Ascending aorta (tissue), 2 donors: Measurements from ENCODE around the gene PCBP3. TPM values are rescaled to one million over a fixed set of nuclear protein-coding genes. Genes with fewer than 3 reads are reported as not detected.

Experiments
- DNase-seq, 2 donors: peaks; one replicate each; pipeline ENCODE4 v3.0.0-alpha.2; 2019; ENCODE audit warnings: low spot score in 2 of 2
- H3K27ac ChIP-seq, 2 donors: fragments of 200-600 bp; sonication (generic); one replicate each; pipeline ENCODE4 v1.5.1; 2016 to 2017; ENCODE audit warnings: mild to moderate bottlenecking in 1 of 2
- H3K27me3 ChIP-seq: fragments of 200-600 bp; sonication (generic); one replicate; pipeline ENCODE4 v1.5.1; 2017
- H3K36me3 ChIP-seq, 2 donors: fragments of 200-600 bp; sonication (generic); one replicate each; pipeline ENCODE4 v1.5.1; 2016
- H3K4me1 ChIP-seq, 2 donors: fragments of 200-600 bp; sonication (generic); one replicate each; pipeline ENCODE4 v1.5.1; 2016 to 2017; ENCODE audit warnings: mild to moderate bottlenecking in 1 of 2
- H3K4me3 ChIP-seq, 2 donors: fragments of 200-600 bp; sonication (generic); one replicate each; pipeline ENCODE4 v1.5.1; 2016 to 2017; ENCODE audit warnings: mild to moderate bottlenecking in 1 of 2
- H3K9me3 ChIP-seq, 2 donors: fragments of 200-600 bp; sonication (generic); one replicate each; pipeline ENCODE4 v1.5.1; 2016
- intact Hi-C: fragments of 100-400 bp; cut with DNase I; formaldehyde crosslinking; loops from one replicate; pipeline ENCODE4 v1.15.1; 2023
- total RNA-seq: library from RNA; depleted of rRNA; stranded (reverse); fragments of >200 nt; gene quantifications from one replicate; pipeline ENCODE4 v1.1.0, GENCODE V29; 2016
- TF ChIP-seq, protein P1 (sequence below), 3 experiments: fragments of 200-600 bp in 2 of 3; fragments of 450-650 bp in 1 of 3; sonication (generic) in 2 of 3; IDR thresholded peaks; one replicate each; pipeline ENCODE4 v1.5.1; 2016 to 2019; ENCODE audit warnings: antibody characterized with exemption in 3 of 3, mild to moderate bottlenecking in 1 of 3, moderate library complexity in 1 of 3

Gene PCBP3
- total RNA-seq, 1 donor from 2014 or later, result not detected

DNA sequence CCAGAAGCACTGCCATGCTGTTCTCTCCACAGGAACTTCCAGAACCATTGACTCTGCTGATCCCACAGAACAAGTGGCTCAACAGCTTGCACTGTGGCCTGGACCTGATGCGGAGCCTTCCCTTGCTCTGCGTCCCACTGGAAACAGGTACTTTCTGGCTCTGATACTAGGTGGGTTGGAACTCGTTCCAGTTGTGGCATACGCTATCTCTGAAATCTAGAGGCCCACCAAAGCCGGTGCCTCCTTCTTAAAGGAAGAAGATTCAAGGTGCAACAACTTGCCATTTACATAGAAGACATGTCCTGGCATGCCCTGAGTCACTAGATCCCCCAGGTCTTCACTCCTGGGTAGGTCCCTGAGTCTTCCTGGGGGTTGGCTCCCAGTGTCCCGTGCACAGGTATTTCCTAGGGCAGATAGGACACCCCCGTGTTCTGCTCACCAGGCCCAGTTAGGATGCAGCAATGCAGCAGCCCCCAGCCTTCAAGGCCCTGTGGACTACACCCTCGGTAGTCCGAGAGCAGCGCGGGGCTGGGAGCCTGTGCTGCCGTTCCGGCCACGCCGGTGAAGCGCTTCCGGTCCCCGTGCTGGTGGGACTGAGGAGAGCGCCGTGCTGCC lies 10.8 kb upstream of the PCBP3 start:
- TF ChIP-seq, protein P1, sequence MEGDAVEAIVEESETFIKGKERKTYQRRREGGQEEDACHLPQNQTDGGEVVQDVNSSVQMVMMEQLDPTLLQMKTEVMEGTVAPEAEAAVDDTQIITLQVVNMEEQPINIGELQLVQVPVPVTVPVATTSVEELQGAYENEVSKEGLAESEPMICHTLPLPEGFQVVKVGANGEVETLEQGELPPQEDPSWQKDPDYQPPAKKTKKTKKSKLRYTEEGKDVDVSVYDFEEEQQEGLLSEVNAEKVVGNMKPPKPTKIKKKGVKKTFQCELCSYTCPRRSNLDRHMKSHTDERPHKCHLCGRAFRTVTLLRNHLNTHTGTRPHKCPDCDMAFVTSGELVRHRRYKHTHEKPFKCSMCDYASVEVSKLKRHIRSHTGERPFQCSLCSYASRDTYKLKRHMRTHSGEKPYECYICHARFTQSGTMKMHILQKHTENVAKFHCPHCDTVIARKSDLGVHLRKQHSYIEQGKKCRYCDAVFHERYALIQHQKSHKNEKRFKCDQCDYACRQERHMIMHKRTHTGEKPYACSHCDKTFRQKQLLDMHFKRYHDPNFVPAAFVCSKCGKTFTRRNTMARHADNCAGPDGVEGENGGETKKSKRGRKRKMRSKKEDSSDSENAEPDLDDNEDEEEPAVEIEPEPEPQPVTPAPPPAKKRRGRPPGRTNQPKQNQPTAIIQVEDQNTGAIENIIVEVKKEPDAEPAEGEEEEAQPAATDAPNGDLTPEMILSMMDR (IDR thresholded peaks at IDR 0.05), result no peak
- intact Hi-C loops, result no loop called here
- DNase-seq, result no peak

DNA sequence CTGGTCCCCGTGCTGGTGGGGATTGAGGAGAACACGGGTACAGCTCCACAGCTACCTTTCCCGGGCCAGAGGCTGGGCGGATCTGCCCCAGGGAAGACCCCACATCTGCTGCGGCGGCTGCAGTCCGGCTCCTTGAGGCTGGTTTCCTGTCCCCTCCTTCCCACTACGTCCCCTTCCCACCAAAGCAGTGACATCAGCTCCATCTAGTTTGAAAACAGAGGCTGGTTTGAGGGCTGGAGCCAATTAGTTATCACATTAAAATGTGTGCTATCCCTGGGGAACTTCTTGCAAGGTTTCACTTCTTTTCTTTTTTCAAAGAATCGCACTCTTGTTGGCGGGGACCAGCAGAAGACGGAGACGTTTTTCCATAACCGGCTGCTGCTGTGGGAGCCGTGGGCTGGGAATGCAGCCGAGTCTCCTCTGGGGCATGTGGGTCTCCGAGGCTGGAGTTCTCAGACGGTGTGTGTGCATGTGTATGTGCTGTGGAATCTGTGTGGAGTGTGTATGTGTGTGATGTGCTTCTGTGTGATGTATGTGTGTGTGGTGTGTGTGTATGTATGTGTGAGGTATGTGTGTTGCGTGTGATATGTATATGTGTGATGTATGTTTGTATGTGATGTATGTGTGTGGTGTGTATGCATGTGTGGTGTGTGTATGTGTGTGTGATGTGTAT lies 8.9 kb upstream of the PCBP3 start:
- Histone ChIP-seq H3K4me3 (peak overlapping the region in 1 of 2 donors; percentile 23), H3K4me1 (no peaks in the 10 kb centered on the region), H3K9me3 (no peaks in the 10 kb centered on the region), H3K36me3 (no peaks in the 10 kb centered on the region), H3K27me3 (no peaks in the 10 kb centered on the region), H3K27ac (no peak overlapping the region)
- TF ChIP-seq, protein P1 (IDR thresholded peaks at IDR 0.05), result no peak
- no peak for DNase-seq
- intact Hi-C loops, result no loop called here

More for the DNA sequence above, 10.8 kb upstream of the PCBP3 start:
- H3K4me3 ChIP-seq, result no peak overlapping the region
- H3K27ac ChIP-seq, result no peak overlapping the region
- H3K4me1 ChIP-seq, result no peaks in the 10 kb centered on the region
- no peaks in the 10 kb centered on the region for H3K9me3 ChIP-seq
- H3K27me3 ChIP-seq, result no peaks in the 10 kb centered on the region
- H3K36me3 ChIP-seq, result no peaks in the 10 kb centered on the region

- H3K36me3 ChIP-seq, result no peaks in the 10 kb centered on the region
- no peaks in the 10 kb centered on the region for H3K9me3 ChIP-seq
- no peak overlapping the region for H3K4me3 ChIP-seq
- no peak overlapping the region for H3K27ac ChIP-seq
- intact Hi-C loops, result no loop called here
- DNase-seq, result no peak
- no peaks in the 10 kb centered on the region for H3K27me3 ChIP-seq
- H3K4me1 ChIP-seq, result no peaks in the 10 kb centered on the region
- TF ChIP-seq, protein P1 (IDR thresholded peaks at IDR 0.05), result no peak
Measured at GRCh38 chr21:45635271-45636151, 8.0 kb upstream of the PCBP3 start.

DNA sequence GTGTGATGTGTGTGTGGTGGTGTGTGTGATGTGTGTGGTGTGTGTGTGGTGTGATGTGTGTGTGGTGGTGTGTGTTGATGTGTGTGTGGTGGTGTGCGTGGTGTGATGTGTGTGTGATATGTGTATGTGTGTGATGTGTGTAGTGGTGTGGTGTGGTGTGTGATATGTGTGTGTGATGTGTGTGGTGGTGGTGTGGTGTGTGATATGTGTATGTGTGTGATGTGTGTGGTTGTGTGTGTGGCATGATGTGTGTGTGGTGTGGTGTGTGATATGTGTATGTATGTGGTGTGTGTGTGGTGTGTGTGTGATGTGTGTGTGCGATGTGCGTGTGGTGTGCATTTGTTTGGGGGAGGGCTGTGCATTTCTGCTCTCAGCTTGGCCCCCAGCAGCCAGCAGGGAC lies 7.1 kb upstream of the PCBP3 start:
- Histone ChIP-seq H3K9me3 (no peaks in the 10 kb centered on the region), H3K36me3 (no peaks in the 10 kb centered on the region), H3K4me3 (no peak overlapping the region), H3K4me1 (no peaks in the 10 kb centered on the region), H3K27me3 (no peaks in the 10 kb centered on the region), H3K27ac (no peak overlapping the region)
- DNase-seq, result no peak
- intact Hi-C loops, result no loop called here
- TF ChIP-seq, protein P1 (IDR thresholded peaks at IDR 0.05), result no peak

DNA sequence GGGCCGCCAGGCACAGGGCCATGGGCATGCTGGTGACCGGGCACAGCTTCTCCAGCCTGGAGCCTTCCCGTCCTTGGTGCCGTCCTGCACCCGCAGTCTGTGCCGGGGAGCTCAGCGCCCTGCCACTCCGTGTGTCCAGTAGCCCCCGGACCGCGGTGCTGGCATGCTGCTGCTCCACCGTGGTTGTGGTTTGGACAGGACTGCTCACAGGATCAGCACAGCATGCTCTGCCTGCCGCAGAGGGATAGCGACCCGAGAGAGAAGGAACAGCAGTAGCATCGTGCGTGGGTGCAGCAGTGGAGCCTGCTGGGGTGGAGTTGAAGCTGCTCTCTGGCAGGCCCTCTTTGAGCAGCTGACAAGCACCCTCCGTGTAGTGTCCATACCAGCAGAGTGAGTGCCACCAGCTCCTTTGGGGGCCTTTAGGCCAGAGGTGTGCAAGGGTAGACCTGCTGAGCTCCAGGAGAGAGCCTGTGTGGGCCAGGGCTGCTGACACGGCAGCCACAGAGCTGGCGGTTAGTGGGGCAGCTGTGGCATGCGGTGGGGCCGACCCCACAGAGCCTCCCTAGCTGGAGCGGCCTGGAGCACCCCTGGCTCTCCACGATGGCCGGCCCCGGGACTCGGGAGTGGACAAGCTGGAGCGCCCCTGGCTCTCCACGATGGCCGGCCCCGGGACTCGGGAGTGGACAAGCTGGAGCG lies 6.4 kb upstream of the PCBP3 start:
- H3K27me3 ChIP-seq, result no peaks in the 10 kb centered on the region
- intact Hi-C loops, result no loop called here
- no peak overlapping the region for H3K4me3 ChIP-seq
- H3K36me3 ChIP-seq, result no peaks in the 10 kb centered on the region
- DNase-seq, result no peak
- TF ChIP-seq, protein P1 (IDR thresholded peaks at IDR 0.05), result no peak
- no peaks in the 10 kb centered on the region for H3K4me1 ChIP-seq
- H3K27ac ChIP-seq, result no peak overlapping the region
- H3K9me3 ChIP-seq, result no peaks in the 10 kb centered on the region
